AML-193 (cell line): Measurements from ENCODE around the gene TMEM114.

Experiments
- DNase-seq, 2 experiments: peaks; one replicate each; lab custom pipeline; 2025; lab: John Stamatoyannopoulos, UW

Gene TMEM114

GRCh38 chr16:8611122-8611521 is 20.8 kb upstream of the TMEM114 start:
- DNase-seq, result no peak

GRCh38 chr16:8607214-8607613 is 16.9 kb upstream of the TMEM114 start:
- no peak for DNase-seq

- DNase-seq, result no peak
Observed at GRCh38 chr16:8605554-8605953, 15.2 kb upstream of the TMEM114 start.

- DNase-seq, result no peak
Observed at GRCh38 chr16:8600144-8600775, 9.9 kb upstream of the TMEM114 start.

GRCh38 chr16:8596581-8596980 is 6.3 kb upstream of the TMEM114 start:
- no peak for DNase-seq

GRCh38 chr16:8595783-8596182 is 5.5 kb upstream of the TMEM114 start:
- no peak for DNase-seq

- no peak for DNase-seq
Observed at GRCh38 chr16:8594149-8594666, 3.9 kb upstream of the TMEM114 start.

- DNase-seq, result no peak
Observed at GRCh38 chr16:8591451-8591850, 1.1 kb upstream of the TMEM114 start.

GRCh38 chr16:8590811-8591210 is 500 bp upstream of the TMEM114 start:
- DNase-seq, result no peak

GRCh38 chr16:8589057-8589899 is 1.0 kb downstream of the TMEM114 start:
- no peak for DNase-seq

GRCh38 chr16:8588682-8589056 is 1.6 kb downstream of the TMEM114 start:
- no peak for DNase-seq

- DNase-seq, result no peak
Observed at GRCh38 chr16:8587065-8587464, 3.2 kb downstream of the TMEM114 start.

- no peak for DNase-seq
Observed at GRCh38 chr16:8585857-8586256, 4.5 kb downstream of the TMEM114 start.

GRCh38 chr16:8585041-8585440 is 5.3 kb downstream of the TMEM114 start:
- no peak for DNase-seq

GRCh38 chr16:8583732-8584131 is 6.6 kb downstream of the TMEM114 start:
- DNase-seq, result no peak

GRCh38 chr16:8583199-8583598 is 7.1 kb downstream of the TMEM114 start:
- no peak for DNase-seq

- DNase-seq, result peak in 1 of 2 experiments; percentile 33
Observed at GRCh38 chr16:8581831-8582580, 8.3 kb downstream of the TMEM114 start.

GRCh38 chr16:8579559-8579958 is 10.8 kb downstream of the TMEM114 start:
- DNase-seq, result no peak

GRCh38 chr16:8577678-8578304 is 12.5 kb downstream of the TMEM114 start:
- no peak for DNase-seq

GRCh38 chr16:8576141-8577004 is 13.9 kb downstream of the TMEM114 start:
- no peak for DNase-seq

- no peak for DNase-seq
Observed at GRCh38 chr16:8575399-8575798, 14.9 kb downstream of the TMEM114 start.
